Measurements from ENCODE around the gene ELMO2. TPM values are rescaled to one million over a fixed set of nuclear protein-coding genes. Genes with fewer than 3 reads are reported as not detected.

ELMO2 gene, protein sequence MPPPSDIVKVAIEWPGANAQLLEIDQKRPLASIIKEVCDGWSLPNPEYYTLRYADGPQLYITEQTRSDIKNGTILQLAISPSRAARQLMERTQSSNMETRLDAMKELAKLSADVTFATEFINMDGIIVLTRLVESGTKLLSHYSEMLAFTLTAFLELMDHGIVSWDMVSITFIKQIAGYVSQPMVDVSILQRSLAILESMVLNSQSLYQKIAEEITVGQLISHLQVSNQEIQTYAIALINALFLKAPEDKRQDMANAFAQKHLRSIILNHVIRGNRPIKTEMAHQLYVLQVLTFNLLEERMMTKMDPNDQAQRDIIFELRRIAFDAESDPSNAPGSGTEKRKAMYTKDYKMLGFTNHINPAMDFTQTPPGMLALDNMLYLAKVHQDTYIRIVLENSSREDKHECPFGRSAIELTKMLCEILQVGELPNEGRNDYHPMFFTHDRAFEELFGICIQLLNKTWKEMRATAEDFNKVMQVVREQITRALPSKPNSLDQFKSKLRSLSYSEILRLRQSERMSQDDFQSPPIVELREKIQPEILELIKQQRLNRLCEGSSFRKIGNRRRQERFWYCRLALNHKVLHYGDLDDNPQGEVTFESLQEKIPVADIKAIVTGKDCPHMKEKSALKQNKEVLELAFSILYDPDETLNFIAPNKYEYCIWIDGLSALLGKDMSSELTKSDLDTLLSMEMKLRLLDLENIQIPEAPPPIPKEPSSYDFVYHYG
- total RNA-seq (2022; extraction: Qiagen RNA extraction; ENCODE audit: low read depth) = 17.4 to 22.1 TPM (median 20.5 TPM) in 5 replicates

DNA sequence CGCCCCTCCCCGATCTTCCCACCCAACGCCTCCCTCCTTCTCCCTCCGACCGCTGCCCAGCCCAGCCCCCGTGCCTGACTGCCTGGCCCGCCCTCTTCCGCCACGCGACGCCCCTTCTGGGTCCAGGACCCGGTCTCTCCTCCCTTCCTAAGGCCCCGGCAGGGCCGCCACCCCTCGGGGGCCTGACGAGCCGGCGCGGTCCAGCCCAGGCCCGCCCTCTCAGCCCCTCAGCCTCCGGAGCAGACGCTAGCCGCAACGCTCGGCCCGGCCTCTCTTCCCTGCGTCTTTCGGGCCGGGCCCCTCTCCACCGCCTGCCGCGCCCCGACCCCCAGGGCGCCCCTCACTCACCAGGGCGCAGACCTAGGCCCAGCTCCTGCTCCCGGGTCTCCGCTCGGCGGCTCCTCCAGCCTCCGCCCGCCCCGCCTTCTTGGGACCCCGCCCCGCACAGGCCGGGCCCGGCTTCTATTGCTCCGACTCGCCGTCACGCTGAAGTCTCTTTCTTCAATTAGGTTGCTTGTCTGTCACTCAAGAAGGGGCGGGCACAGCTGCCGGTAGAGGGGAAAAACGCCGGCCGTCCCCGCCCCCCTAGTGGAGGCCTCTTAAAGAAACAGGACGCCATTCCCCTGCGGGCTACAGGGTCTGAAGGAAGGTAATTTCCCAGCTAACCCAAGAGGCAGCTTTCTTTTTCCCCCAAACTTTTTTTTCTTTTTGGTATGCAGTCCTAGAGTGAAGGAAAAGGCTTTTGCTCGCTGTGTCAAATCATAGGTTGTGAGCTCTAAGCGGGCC, at the start of gene ELMO2:
ELMO2 (minus strand) TSS at position 416 of the 786 bp plus-strand sequence. CDS start 12,133 bp downstream, outside the sequence.

Other genes starting within 250 kb of the ELMO2 start
- 0.03 to 0.08 TPM (median 0.05 TPM) in 3 of 5 replicates, not detected in the others for gene CDH22, start 98.1 kb downstream of the ELMO2 start, total RNA-seq (2022; extraction: Qiagen RNA extraction; ENCODE audit: low read depth)
- not detected in 5 replicates for gene ZNF334, start 106.9 kb upstream of the ELMO2 start, total RNA-seq (2022; extraction: Qiagen RNA extraction; ENCODE audit: low read depth)
- gene OCSTAMP, start 144.0 kb upstream of the ELMO2 start, total RNA-seq (2022; extraction: Qiagen RNA extraction; ENCODE audit: low read depth) = not detected in 5 replicates
- 0.05 to 0.09 TPM in 2 of 5 replicates, not detected in the others for gene SLC13A3, start 244.8 kb upstream of the ELMO2 start, total RNA-seq (2022; extraction: Qiagen RNA extraction; ENCODE audit: low read depth)

Data from A549 treated with CpdA at 1 μM for 4 hours (cell line).